ENCODE results near the gene RAB34. TPM values are rescaled to one million over a fixed set of nuclear protein-coding genes. Genes with fewer than 3 reads are reported as not detected.

Gene RAB34
- total and polyA plus RNA-seq, 2 donors (not counting 3 experiments of a cell fraction or from before 2014, with no cell fraction given) = 62.3 to 113 TPM

- no peaks in the 10 kb centered on the region for H3K9me3 ChIP-seq (replicated peaks; ENCODE audit: control insufficient read depth, insufficient read depth, low read length)
- H3K27ac ChIP-seq (ENCODE audit: insufficient read depth, low read depth, low read length) = no peak overlapping the region
- H3K36me3 ChIP-seq (ENCODE audit: control insufficient read depth in 2 of 2, extremely low read depth in 1 of 2, insufficient read depth in 2 of 2, low read length in 2 of 2) = peaks cover 12% of the 10 kb centered on the region in 2 experiments
- no peak overlapping the region for H3K9ac ChIP-seq (replicated peaks; ENCODE audit: extremely low read depth, insufficient read depth, low read length)
- no peak overlapping the region for H3K4me3 ChIP-seq (replicated peaks in 1 of 3; ENCODE audit: insufficient read depth in 1 of 3, low read depth in 1 of 3, low read length in 3 of 3)
- TF ChIP-seq GATA2 (IDR thresholded peaks at IDR 0.05; ENCODE audit: insufficient read depth, insufficient read length, low read depth, low read length) = no peak
- no peak for TF ChIP-seq MAX (IDR thresholded peaks at IDR 0.05; ENCODE audit: insufficient read depth, insufficient read length)
- no peak for TF ChIP-seq POLR2A (IDR thresholded peaks at IDR 0.05; ENCODE audit: low read depth, low read length)
- no peaks in the 10 kb centered on the region for H3K27me3 ChIP-seq (ENCODE audit: control insufficient read depth in 2 of 2, insufficient read depth in 2 of 2, low read length in 2 of 2)
- peaks cover 6% of the 10 kb centered on the region for H3K4me1 ChIP-seq (ENCODE audit: control insufficient read depth, extremely low read depth, insufficient read depth, low read length)
- ChIA-PET POLR2A (no interaction called here), CTCF (interaction anchor here (1.4 to 1.9 kb wide), 3 partner anchors 9 to 34 kb away, joined by 3 to 7 read pairs (median 3); no protein-coding TSS in a partner anchor)
- DNase-seq (ENCODE audit: low read depth, low spot score) (no peak), FAIRE-seq (no peak)
- no peak overlapping the region for H2AFZ ChIP-seq (ENCODE audit: low read depth, low read length)
- H3K4me2 ChIP-seq (ENCODE audit: insufficient read depth, low read length) = no peak overlapping the region
- no TSS peak for BruUV-seq (replicated peaks)
- no peaks in the 10 kb centered on the region for H3K9me1 ChIP-seq (replicated peaks; ENCODE audit: control insufficient read depth, extremely low read depth, insufficient read depth, low read length)
- intact Hi-C loops (cut with micrococcal nuclease) = no loop called here
- dilution Hi-C loops (cut with MboI; ENCODE audit: extremely low pct_ligation_motif_present, low sequenced_read_pairs) = no loop called here
- no peaks in the 10 kb centered on the region for H4K20me1 ChIP-seq (replicated peaks; ENCODE audit: control insufficient read depth, extremely low read depth, insufficient read depth, low read length)
- peaks cover 53% of the 10 kb centered on the region for H3K79me2 ChIP-seq (ENCODE audit: control insufficient read depth, insufficient read depth, low read length)
Observed at GRCh38 chr17:28667870-28668269, 49.8 kb downstream of the RAB34 start.

- Histone ChIP-seq H3K36me3 (ENCODE audit: control insufficient read depth in 2 of 2, extremely low read depth in 1 of 2, insufficient read depth in 2 of 2, low read length in 2 of 2) (peaks cover 2 to 4% of the 10 kb centered on the region in 2 experiments), H2AFZ (ENCODE audit: low read depth, low read length) (no peak overlapping the region), H3K9me1 (replicated peaks; ENCODE audit: control insufficient read depth, extremely low read depth, insufficient read depth, low read length) (no peaks in the 10 kb centered on the region), H3K9ac (replicated peaks; ENCODE audit: extremely low read depth, insufficient read depth, low read length) (no peak overlapping the region), H4K20me1 (replicated peaks; ENCODE audit: control insufficient read depth, extremely low read depth, insufficient read depth, low read length) (no peaks in the 10 kb centered on the region), H3K79me2 (ENCODE audit: control insufficient read depth, insufficient read depth, low read length) (peaks cover 68% of the 10 kb centered on the region), H3K4me1 (ENCODE audit: control insufficient read depth, extremely low read depth, insufficient read depth, low read length) (peaks cover 8% of the 10 kb centered on the region), H3K4me2 (ENCODE audit: insufficient read depth, low read length) (no peak overlapping the region), H3K9me3 (replicated peaks; ENCODE audit: control insufficient read depth, insufficient read depth, low read length) (no peaks in the 10 kb centered on the region), H3K4me3 (replicated peaks in 1 of 3; ENCODE audit: insufficient read depth in 1 of 3, low read depth in 1 of 3, low read length in 3 of 3) (no peak overlapping the region), H3K27me3 (ENCODE audit: control insufficient read depth in 2 of 2, insufficient read depth in 2 of 2, low read length in 2 of 2) (no peaks in the 10 kb centered on the region), H3K27ac (ENCODE audit: insufficient read depth, low read depth, low read length) (no peak overlapping the region)
- DNase-seq (ENCODE audit: low read depth, low spot score) = no peak
- no peak for FAIRE-seq
- TF ChIP-seq CTCF (IDR thresholded peaks at IDR 0.05; ENCODE audit: extremely low read depth in 1 of 2, insufficient read depth in 1 of 2, low read depth in 1 of 2, low read length in 2 of 2) (no peak), POLR2A (IDR thresholded peaks at IDR 0.05; ENCODE audit: low read depth, low read length) (no peak), EZH2 (IDR thresholded peaks at IDR 0.05; ENCODE audit: borderline replicate concordance, low read depth, low read length, severe bottlenecking) (no peak), JUN (IDR thresholded peaks at IDR 0.05; ENCODE audit: borderline replicate concordance, insufficient read depth, insufficient read length, low read depth) (no peak), MAX (IDR thresholded peaks at IDR 0.05; ENCODE audit: insufficient read depth, insufficient read length) (no peak), POLR2AphosphoS5 (IDR thresholded peaks at IDR 0.05; ENCODE audit: insufficient read depth, low read depth, low read length) (no peak), FOS (IDR thresholded peaks at IDR 0.05; ENCODE audit: borderline replicate concordance, insufficient read depth, low read length) (no peak), MYC (IDR thresholded peaks at IDR 0.05; ENCODE audit: low read depth, low read length) (no peak), GATA2 (IDR thresholded peaks at IDR 0.05; ENCODE audit: insufficient read depth, insufficient read length, low read depth, low read length) (no peak)
- ChIA-PET CTCF (no interaction called here), POLR2A (no interaction called here)
- dilution Hi-C loops (cut with MboI; ENCODE audit: extremely low pct_ligation_motif_present, low sequenced_read_pairs) = no loop called here
- no TSS peak for BruUV-seq (replicated peaks)
- intact Hi-C loops (cut with micrococcal nuclease) = no loop called here
Observed at GRCh38 chr17:28665994-28666393, 51.7 kb downstream of the RAB34 start.

Data from endothelial cell of umbilical vein (primary cell).